AG04449 (cell line): ENCODE measurements around the gene ETV3.

Experiments
- CTCF ChIA-PET: fragments of 350-600 bp; formaldehyde crosslinking; extraction: SDS; loops from one replicate; lab custom pipeline; 2021; ENCODE audit warnings: antibody characterized with exemption; lab: Yijun Ruan, JAX
- POLR2A ChIA-PET: fragments of 400-600, 350-600 bp; formaldehyde crosslinking; extraction: SDS; loops from one replicate; lab custom pipeline; 2020; ENCODE audit warnings: antibody characterized with exemption, inconsistent platforms; lab: Yijun Ruan, JAX
- DNase-seq: peaks from one replicate; pipeline ENCODE4 v3.0.0-alpha.2; 2010; ENCODE audit warnings: low read depth, low spot score
- H3K4me3 ChIP-seq: 2 replicates; pipeline ENCODE4 v1.5.1; 2011; ENCODE audit warnings: low read depth, mild to moderate bottlenecking, control low read depth, low read length
- CTCF ChIP-seq: IDR thresholded peaks from one replicate; pipeline ENCODE4 v1.5.1; 2011; ENCODE audit warnings: mild to moderate bottlenecking, moderate library complexity, low read length, control low read depth, inconsistent platforms; ENCODE audit not compliant: insufficient read depth; ENCODE audit errors: missing control alignments

The ETV3 gene

DNA sequence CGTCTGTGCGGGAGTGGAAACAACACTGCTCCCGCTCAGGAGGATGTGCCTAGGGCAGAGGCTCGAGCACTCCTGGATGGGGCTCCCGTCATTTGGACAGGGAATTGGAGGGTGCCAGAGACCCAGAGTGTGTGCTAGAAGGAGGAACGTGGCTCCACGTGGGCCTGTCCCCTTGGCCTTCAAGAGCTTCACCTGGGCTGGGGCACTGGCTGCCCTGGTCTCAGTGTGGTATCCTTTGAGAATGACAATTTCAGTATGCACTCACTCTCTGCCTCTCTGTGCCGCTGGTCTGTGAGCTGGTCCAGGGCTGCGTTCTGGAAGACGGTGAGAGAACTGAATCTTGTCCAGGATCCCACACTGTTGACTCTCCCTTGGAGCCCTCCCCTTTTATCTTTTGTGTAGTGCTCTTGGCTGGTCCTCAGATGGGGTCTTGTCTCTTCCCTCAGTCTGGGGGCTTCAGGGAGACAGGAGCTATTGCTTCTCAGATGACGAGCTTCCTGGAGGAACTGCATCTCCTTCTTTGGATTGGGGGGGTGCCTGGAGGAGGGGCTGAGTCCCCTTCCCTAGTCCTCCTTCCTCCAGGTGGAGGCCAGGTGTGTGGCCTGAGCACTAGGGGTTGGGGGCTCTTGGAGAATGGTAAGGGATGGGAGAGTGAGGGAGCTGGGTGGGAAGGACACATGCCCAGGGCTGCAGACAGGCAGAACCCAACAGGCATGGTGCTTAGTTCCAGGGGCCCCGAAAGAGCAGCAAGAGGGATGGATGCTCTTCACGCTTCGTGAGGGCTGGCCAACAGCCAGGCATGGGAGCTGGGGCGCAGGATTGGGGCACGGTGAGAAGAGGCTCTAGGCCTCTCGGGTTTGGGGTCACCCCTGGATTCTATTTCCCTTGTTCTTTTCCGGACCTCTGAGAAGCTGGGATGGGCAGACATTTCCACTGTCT is 23.7 kb downstream of the ETV3 start:
- CTCF ChIA-PET = interaction anchor here (1.1 to 4.9 kb wide), 5 partner anchors 12 to 42 kb away, joined by 3 to 28 read pairs (median 4); no protein-coding TSS in a partner anchor
- POLR2A ChIA-PET = no interaction called here
- DNase-seq = no peak
- no peak for TF ChIP-seq CTCF
- H3K4me3 ChIP-seq = no peak overlapping the region

DNA sequence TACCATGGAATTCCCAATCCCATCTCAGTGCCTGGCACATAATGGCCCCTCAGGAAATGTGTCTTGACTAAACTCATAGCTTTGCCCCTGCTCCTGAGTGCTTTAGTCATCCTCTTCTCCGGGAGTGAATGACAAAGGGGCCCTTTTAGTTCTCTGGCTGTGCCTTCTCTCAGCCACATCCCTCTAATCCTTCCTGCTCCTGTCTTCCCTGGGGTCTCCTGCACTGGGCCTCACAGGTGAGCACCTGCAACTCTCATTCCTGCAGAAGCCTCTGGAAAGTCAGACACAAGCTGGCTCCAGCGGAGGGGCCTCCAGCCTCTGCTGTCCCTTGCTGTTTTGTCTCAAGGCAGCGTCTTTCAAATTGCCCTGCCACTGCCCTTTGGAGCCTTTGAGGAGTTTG is 24.6 kb downstream of the ETV3 start:
- no peak overlapping the region for H3K4me3 ChIP-seq
- TF ChIP-seq CTCF = no peak
- DNase-seq = no peak
- ChIA-PET CTCF (interaction anchor here (1.3 to 4.9 kb wide), 3 partner anchors 11 to 43 kb away, joined by 4 to 28 read pairs (median 8); no protein-coding TSS in a partner anchor), POLR2A (no interaction called here)

GRCh38 chr1:157113106-157113505 is 25.1 kb downstream of the ETV3 start:
- ChIA-PET POLR2A (no interaction called here), CTCF (interaction anchor here (1.3 to 4.9 kb wide), 3 partner anchors 10 to 43 kb away, joined by 3 to 28 read pairs (median 4); no protein-coding TSS in a partner anchor)
- no peak overlapping the region for H3K4me3 ChIP-seq
- TF ChIP-seq CTCF = no peak
- DNase-seq = no peak

DNA sequence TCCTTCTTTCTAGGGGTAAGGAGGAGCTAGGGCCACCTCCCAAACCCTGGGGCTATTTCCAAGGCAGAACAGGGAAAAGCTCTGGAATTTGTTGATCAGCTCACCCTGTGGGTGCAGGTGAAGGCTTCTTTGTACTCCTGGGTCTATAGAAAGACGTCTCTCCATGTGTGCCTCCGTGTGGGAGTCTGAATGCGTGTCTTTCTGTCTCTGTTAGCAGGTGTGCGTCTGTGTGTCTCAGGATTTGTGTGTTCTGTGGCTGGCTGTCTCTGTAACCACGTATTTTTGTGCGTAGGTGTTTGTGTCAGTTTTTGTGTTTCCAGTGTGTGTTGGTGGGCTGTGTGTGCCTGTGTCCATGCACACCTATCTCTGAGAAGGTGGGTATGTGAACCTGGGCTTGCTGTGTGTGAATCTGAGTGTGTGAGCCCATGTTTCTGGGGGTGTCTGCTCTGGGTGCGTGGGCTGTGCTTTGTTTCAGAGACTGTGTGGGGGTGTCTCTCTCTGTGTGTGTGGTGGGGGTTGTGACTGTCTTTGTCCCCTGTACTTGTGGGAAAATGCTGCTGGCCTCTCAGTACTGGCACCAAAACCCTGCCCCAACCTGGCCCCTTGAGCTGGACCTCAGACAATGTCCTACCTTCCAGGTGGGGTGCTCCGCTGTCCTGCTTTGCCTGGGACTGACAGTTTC is 25.9 kb downstream of the ETV3 start:
- CTCF ChIA-PET = interaction anchor here (1.3 kb wide), 1 partner anchor 44 kb away, joined by 3 read pairs; no protein-coding TSS in a partner anchor
- POLR2A ChIA-PET = no interaction called here
- no peak for TF ChIP-seq CTCF
- no peak for DNase-seq
- no peak overlapping the region for H3K4me3 ChIP-seq

DNA sequence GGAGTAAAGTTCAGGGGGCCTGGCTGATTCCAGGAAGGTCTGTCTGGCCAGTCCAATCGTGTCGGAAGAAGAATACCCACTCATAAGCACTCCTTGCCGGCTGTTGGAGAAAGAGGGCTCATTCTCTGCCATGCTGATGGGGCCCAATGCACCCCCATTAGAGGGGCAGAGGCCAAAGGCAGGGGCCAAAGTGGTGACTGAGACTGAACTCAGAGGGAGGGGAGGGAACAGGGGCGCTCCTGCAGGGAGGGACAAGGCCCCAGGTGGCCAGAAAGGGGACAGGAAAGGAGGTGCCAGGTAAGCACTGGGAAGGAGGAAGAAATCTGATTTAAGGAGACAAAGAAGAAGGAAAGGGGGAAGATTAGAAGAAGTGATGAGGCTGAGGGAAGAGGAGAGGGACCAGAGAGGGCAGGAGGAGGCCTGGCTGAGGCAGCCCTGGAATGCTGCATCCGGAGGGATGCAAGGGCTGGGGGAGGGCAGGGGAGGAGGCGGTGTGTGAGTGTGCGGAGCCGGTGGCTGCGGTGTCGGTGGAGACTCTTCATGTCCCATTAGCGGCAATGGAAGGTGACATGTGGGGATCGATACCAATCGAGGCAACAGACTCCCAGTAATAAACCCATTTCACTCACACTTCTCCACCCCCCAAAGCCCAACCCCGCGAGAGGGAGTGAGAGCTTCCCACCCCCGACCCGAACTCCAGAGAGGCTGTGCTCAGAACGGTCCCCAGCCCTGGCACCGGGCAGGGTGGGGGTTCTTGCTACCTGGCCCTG is 26.6 kb downstream of the ETV3 start:
- ChIA-PET POLR2A (no interaction called here), CTCF (interaction anchor here (1.2 to 7.2 kb wide), 2 partner anchors 14 to 45 kb away, joined by 4 to 50 read pairs; no protein-coding TSS in a partner anchor)
- TF ChIP-seq CTCF = no peak
- no peak overlapping the region for H3K4me3 ChIP-seq
- DNase-seq = no peak
